Measurements from ENCODE around the gene ADARB2.
"Not testable (repeated sequence)": the region's sequence is repeated elsewhere in the genome, so short reads cannot be mapped to it uniquely, and the experiment has no call there.

The ADARB2 gene

GRCh38 chr10:1449572-1450205, 287.6 kb downstream of the ADARB2 start:
- Mint-ChIP-seq H3K27ac (peak overlapping the region in 1 of 2 donors; percentile 19), H3K4me1 (peaks cover 8% of the 10 kb centered on the region)
- no peak for ATAC-seq

GRCh38 chr10:1449021-1449420, 288.3 kb downstream of the ADARB2 start:
- H3K27me3 Mint-ChIP-seq, result peaks cover 14% of the 10 kb centered on the region
- peaks cover 0 to 7% of the 10 kb centered on the region in 2 donors for H3K9me3 Mint-ChIP-seq
- no peak overlapping the region for H3K4me3 Mint-ChIP-seq
- peaks cover 2% of the 10 kb centered on the region for H3K4me1 Mint-ChIP-seq
- DNase-seq (no peak), ATAC-seq (no peak)
- H3K27ac Mint-ChIP-seq, result no peak overlapping the region

More at GRCh38 chr10:1449572-1450205, 287.6 kb downstream of the ADARB2 start:
- H3K9me3 Mint-ChIP-seq, result peaks cover 0 to 7% of the 10 kb centered on the region in 2 donors
- DNase-seq, result no peak
- H3K4me3 Mint-ChIP-seq, result no peak overlapping the region
- peaks cover 14% of the 10 kb centered on the region for H3K27me3 Mint-ChIP-seq

- Mint-ChIP-seq H3K4me1 (no peaks in the 10 kb centered on the region), H3K27ac (no peak overlapping the region), H3K27me3 (peaks cover 14% of the 10 kb centered on the region), H3K4me3 (no peak overlapping the region), H3K9me3 (peaks cover 0 to 7% of the 10 kb centered on the region in 2 donors)
- ATAC-seq, result no peak
- no peak for DNase-seq
Observed at GRCh38 chr10:1448252-1448930, 288.9 kb downstream of the ADARB2 start.

GRCh38 chr10:1444826-1445225, 292.5 kb downstream of the ADARB2 start:
- H3K27ac Mint-ChIP-seq, result no peak overlapping the region
- H3K9me3 Mint-ChIP-seq, result no peaks in the 10 kb centered on the region
- DNase-seq, result no peak
- ATAC-seq, result no peak
- no peak overlapping the region for H3K4me3 Mint-ChIP-seq
- H3K27me3 Mint-ChIP-seq, result peaks cover 7% of the 10 kb centered on the region
- no peaks in the 10 kb centered on the region for H3K4me1 Mint-ChIP-seq

GRCh38 chr10:1440897-1441296, 296.4 kb downstream of the ADARB2 start:
- H3K27me3 Mint-ChIP-seq, result peaks cover 14% of the 10 kb centered on the region
- no peaks in the 10 kb centered on the region for H3K9me3 Mint-ChIP-seq
- no peak overlapping the region for H3K4me3 Mint-ChIP-seq
- DNase-seq, result no peak
- H3K27ac Mint-ChIP-seq, result no peak overlapping the region
- H3K4me1 Mint-ChIP-seq, result no peaks in the 10 kb centered on the region
- ATAC-seq, result no peak

GRCh38 chr10:1434912-1435692, 302.2 kb downstream of the ADARB2 start:
- Mint-ChIP-seq H3K27ac (no peak overlapping the region), H3K27me3 (peaks cover 14% of the 10 kb centered on the region)

GRCh38 chr10:1434202-1434601, 303.1 kb downstream of the ADARB2 start:
- no peak for ATAC-seq
- H3K4me1 Mint-ChIP-seq, result no peaks in the 10 kb centered on the region
- no peak overlapping the region for H3K4me3 Mint-ChIP-seq
- H3K27ac Mint-ChIP-seq, result no peak overlapping the region
- no peak for DNase-seq
- H3K9me3 Mint-ChIP-seq, result peaks cover 21 to 26% of the 10 kb centered on the region in 2 donors
- peaks cover 20% of the 10 kb centered on the region for H3K27me3 Mint-ChIP-seq

More at GRCh38 chr10:1434912-1435692, 302.2 kb downstream of the ADARB2 start:
- H3K9me3 Mint-ChIP-seq, result peaks cover 12 to 19% of the 10 kb centered on the region in 2 donors
- H3K4me1 Mint-ChIP-seq, result no peaks in the 10 kb centered on the region
- no peak for DNase-seq
- H3K4me3 Mint-ChIP-seq, result no peak overlapping the region
- peak; percentile 35 for ATAC-seq

- DNase-seq, result no peak
- Mint-ChIP-seq H3K4me3 (no peak overlapping the region), H3K4me1 (no peaks in the 10 kb centered on the region), H3K27me3 (peaks cover 13% of the 10 kb centered on the region), H3K27ac (no peak overlapping the region), H3K9me3 (peaks cover 21 to 26% of the 10 kb centered on the region in 2 donors)
- ATAC-seq, result no peak
Observed at GRCh38 chr10:1432161-1432560, 305.2 kb downstream of the ADARB2 start.

- no peak overlapping the region for H3K4me3 Mint-ChIP-seq
- H3K27ac Mint-ChIP-seq, result no peak overlapping the region
- H3K27me3 Mint-ChIP-seq, result peaks cover 21% of the 10 kb centered on the region
- DNase-seq, result no peak
- H3K4me1 Mint-ChIP-seq, result no peaks in the 10 kb centered on the region
- peaks cover 21 to 26% of the 10 kb centered on the region in 2 donors for H3K9me3 Mint-ChIP-seq
- ATAC-seq, result no peak
Observed at GRCh38 chr10:1431229-1431628, 306.1 kb downstream of the ADARB2 start.

- not testable (repeated sequence) for H3K4me3 Mint-ChIP-seq, ATAC-seq, H3K27ac Mint-ChIP-seq, DNase-seq, H3K4me1 Mint-ChIP-seq
- Mint-ChIP-seq H3K9me3 (peaks cover 20 to 21% of the 10 kb centered on the region in 2 donors), H3K27me3 (peaks cover 40% of the 10 kb centered on the region)
Observed at GRCh38 chr10:1427521-1428186, 309.7 kb downstream of the ADARB2 start.

GRCh38 chr10:1426786-1427185, 310.5 kb downstream of the ADARB2 start:
- ATAC-seq (no peak), DNase-seq (no peak)
- H3K27ac Mint-ChIP-seq, result no peak overlapping the region
- H3K27me3 Mint-ChIP-seq, result peaks cover 45% of the 10 kb centered on the region
- H3K9me3 Mint-ChIP-seq, result peaks cover 18 to 21% of the 10 kb centered on the region in 2 donors
- no peaks in the 10 kb centered on the region for H3K4me1 Mint-ChIP-seq
- H3K4me3 Mint-ChIP-seq, result no peak overlapping the region

GRCh38 chr10:1425879-1426278, 311.4 kb downstream of the ADARB2 start:
- H3K27me3 Mint-ChIP-seq, result peaks cover 54% of the 10 kb centered on the region
- H3K4me3 Mint-ChIP-seq, result no peak overlapping the region
- H3K27ac Mint-ChIP-seq, result no peak overlapping the region
- H3K9me3 Mint-ChIP-seq, result peaks cover 15 to 17% of the 10 kb centered on the region in 2 donors
- DNase-seq, result no peak
- ATAC-seq, result peak; percentile 71
- H3K4me1 Mint-ChIP-seq, result peaks cover 2% of the 10 kb centered on the region

- Mint-ChIP-seq H3K4me1 (peaks cover 11% of the 10 kb centered on the region), H3K4me3 (no peak overlapping the region), H3K27ac (no peak overlapping the region), H3K9me3 (peaks cover 3 to 5% of the 10 kb centered on the region in 2 donors), H3K27me3 (peaks cover 63% of the 10 kb centered on the region)
- ATAC-seq (no peak), DNase-seq (no peak)
Observed at GRCh38 chr10:1424648-1425047, 312.7 kb downstream of the ADARB2 start.

GRCh38 chr10:1423676-1424253, 313.6 kb downstream of the ADARB2 start:
- H3K27ac Mint-ChIP-seq, result no peak overlapping the region
- DNase-seq (no peak), ATAC-seq (no peak)
- H3K4me1 Mint-ChIP-seq, result peaks cover 11% of the 10 kb centered on the region
- no peak overlapping the region for H3K4me3 Mint-ChIP-seq
- no peaks in the 10 kb centered on the region for H3K9me3 Mint-ChIP-seq
- peaks cover 59% of the 10 kb centered on the region for H3K27me3 Mint-ChIP-seq

GRCh38 chr10:1422275-1422674, 315.1 kb downstream of the ADARB2 start:
- Mint-ChIP-seq H3K4me1 (peaks cover 11% of the 10 kb centered on the region), H3K4me3 (no peak overlapping the region), H3K27me3 (peaks cover 65% of the 10 kb centered on the region), H3K9me3 (no peaks in the 10 kb centered on the region), H3K27ac (peak overlapping the region in 1 of 2 donors; percentile 22)
- ATAC-seq (no peak), DNase-seq (no peak)

Measured in stimulated activated naive CD8-positive, alpha-beta T cell treated with anti-CD3 and anti-CD28 coated beads, Interleukin-15, amount 100 ng/mL, for 72 hours (primary cell).